ENCODE data around the gene NACA2.
"Not testable (repeated sequence)": the region's sequence is repeated elsewhere in the genome, so short reads cannot be mapped to it uniquely, and the experiment has no call there.

NACA2 gene

GRCh38 chr17:61556224-61557188 lies 34.5 kb downstream of the NACA2 start:
- Histone ChIP-seq H3K79me2 (ENCODE audit: insufficient read depth, low read length) (no peaks in the 10 kb centered on the region), H3K27ac (ENCODE audit: low read length) (no peak overlapping the region), H3K9me3 (ENCODE audit: insufficient read depth, low read length, severe bottlenecking) (no peaks in the 10 kb centered on the region), H3K27me3 (ENCODE audit: insufficient read depth, low read length, poor library complexity) (no peaks in the 10 kb centered on the region), H3K4me3 (ENCODE audit: low read depth in 1 of 2, low read length in 2 of 2) (no peak overlapping the region), H3K4me2 (ENCODE audit: insufficient read depth, low read length) (peak overlapping the region; percentile 39), H3K4me1 (ENCODE audit: insufficient read depth, low read length) (peaks cover 33% of the 10 kb centered on the region), H4K20me1 (ENCODE audit: insufficient read depth, low read length) (0 out of 2 replicates have a peak, but pooled peaks cover 4% of the 10 kb centered on the region), H3K9ac (ENCODE audit: low read depth, low read length) (no peak overlapping the region), H2AFZ (ENCODE audit: low read depth, low read length) (no peak overlapping the region), H3K36me3 (ENCODE audit: insufficient read depth, low read length) (no peaks in the 10 kb centered on the region)
- TF ChIP-seq CTCF (IDR thresholded peaks at IDR 0.05; ENCODE audit: borderline replicate concordance, extremely low read depth, low read length, poor library complexity, severe bottlenecking) (no peak), EZH2 (IDR thresholded peaks at IDR 0.05; ENCODE audit: borderline replicate concordance, low read depth, low read length, severe bottlenecking) (no peak)
- ATAC-seq (ENCODE audit: insufficient read depth, low read depth) (no peak), DNase-seq (no peak)

GRCh38 chr17:61555127-61555566 lies 35.9 kb downstream of the NACA2 start:
- DNase-seq (peak; percentile 51), ATAC-seq (ENCODE audit: insufficient read depth, low read depth) (peak; percentile 80)
- Histone ChIP-seq H3K36me3 (ENCODE audit: insufficient read depth, low read length) (no peaks in the 10 kb centered on the region), H3K9me3 (ENCODE audit: insufficient read depth, low read length, severe bottlenecking) (no peaks in the 10 kb centered on the region), H4K20me1 (ENCODE audit: insufficient read depth, low read length) (0 out of 2 replicates have a peak, but pooled peaks cover 4% of the 10 kb centered on the region), H3K79me2 (ENCODE audit: insufficient read depth, low read length) (no peaks in the 10 kb centered on the region), H3K4me2 (ENCODE audit: insufficient read depth, low read length) (peak overlapping the region; percentile 49; the same call in 1 of the 2 replicates), H3K4me3 (ENCODE audit: low read depth in 1 of 2, low read length in 2 of 2) (no peak overlapping the region), H3K27ac (ENCODE audit: low read length) (peak overlapping the region; percentile 35; the same call in 1 of the 2 replicates), H3K27me3 (ENCODE audit: insufficient read depth, low read length, poor library complexity) (peaks cover 2% of the 10 kb centered on the region), H2AFZ (ENCODE audit: low read depth, low read length) (no peak overlapping the region), H3K4me1 (ENCODE audit: insufficient read depth, low read length) (peaks cover 33% of the 10 kb centered on the region), H3K9ac (ENCODE audit: low read depth, low read length) (no peak overlapping the region)
- TF ChIP-seq EZH2 (IDR thresholded peaks at IDR 0.05; ENCODE audit: borderline replicate concordance, low read depth, low read length, severe bottlenecking) (no peak), CTCF (IDR thresholded peaks at IDR 0.05; ENCODE audit: borderline replicate concordance, extremely low read depth, low read length, poor library complexity, severe bottlenecking) (no peak)

DNA sequence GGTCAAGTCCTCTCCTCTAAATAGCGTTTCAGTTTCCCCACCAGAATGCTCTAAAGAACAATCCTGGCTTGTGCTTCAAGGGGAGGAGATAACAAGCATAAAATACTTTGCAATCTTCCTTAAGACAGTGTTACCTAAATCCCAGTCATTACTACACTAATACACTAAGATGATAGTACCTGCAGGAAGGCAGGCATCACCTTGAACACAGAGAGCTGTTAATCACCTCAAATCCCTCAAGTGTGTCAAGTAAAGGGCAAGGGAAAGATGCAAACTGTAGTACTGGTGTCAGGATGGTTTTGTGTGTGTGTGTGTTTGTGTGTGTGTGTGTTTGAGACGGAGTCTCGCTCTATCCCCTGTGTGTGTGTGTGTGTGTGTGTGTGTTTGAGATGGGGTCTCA lies 36.8 kb downstream of the NACA2 start:
- H4K20me1 ChIP-seq (ENCODE audit: insufficient read depth, low read length), result 0 out of 2 replicates have a peak, but pooled peaks cover 4% of the 10 kb centered on the region
- H3K9me3 ChIP-seq (ENCODE audit: insufficient read depth, low read length, severe bottlenecking), result no peaks in the 10 kb centered on the region
- TF ChIP-seq EZH2 (IDR thresholded peaks at IDR 0.05; ENCODE audit: borderline replicate concordance, low read depth, low read length, severe bottlenecking) (no peak), CTCF (IDR thresholded peaks at IDR 0.05; ENCODE audit: borderline replicate concordance, extremely low read depth, low read length, poor library complexity, severe bottlenecking) (no peak)
- no peaks in the 10 kb centered on the region for H3K79me2 ChIP-seq (ENCODE audit: insufficient read depth, low read length)
- no peak overlapping the region for H3K4me3 ChIP-seq (ENCODE audit: low read depth in 1 of 2, low read length in 2 of 2)
- no peak for DNase-seq
- no peak overlapping the region for H3K4me2 ChIP-seq (ENCODE audit: insufficient read depth, low read length)
- ATAC-seq (ENCODE audit: insufficient read depth, low read depth), result no peak
- H3K9ac ChIP-seq (ENCODE audit: low read depth, low read length), result no peak overlapping the region
- no peak overlapping the region for H3K27ac ChIP-seq (ENCODE audit: low read length)
- no peak overlapping the region for H2AFZ ChIP-seq (ENCODE audit: low read depth, low read length)
- H3K4me1 ChIP-seq (ENCODE audit: insufficient read depth, low read length), result peaks cover 33% of the 10 kb centered on the region
- H3K27me3 ChIP-seq (ENCODE audit: insufficient read depth, low read length, poor library complexity), result peaks cover 5% of the 10 kb centered on the region
- H3K36me3 ChIP-seq (ENCODE audit: insufficient read depth, low read length), result no peaks in the 10 kb centered on the region

DNA sequence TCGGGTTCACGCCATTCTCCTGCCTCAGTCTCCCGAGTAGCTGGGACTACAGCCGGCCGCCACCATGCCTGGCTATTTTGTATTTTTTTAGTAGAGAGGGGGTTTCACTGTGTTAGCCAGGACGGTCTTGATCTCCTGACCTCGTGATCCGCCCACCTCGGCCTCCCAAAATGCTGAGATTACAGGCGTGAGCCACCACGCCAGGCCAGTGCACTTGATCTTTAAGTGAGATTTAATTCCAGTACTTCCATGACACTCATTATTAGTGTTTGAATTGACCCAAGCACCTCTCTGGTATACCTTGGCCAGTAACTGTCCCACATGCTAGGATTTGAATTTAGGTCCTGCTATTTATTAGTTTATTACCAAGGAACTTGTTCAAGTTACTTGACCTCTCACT lies 38.5 kb downstream of the NACA2 start:
- not testable (repeated sequence) for H3K9me3 ChIP-seq (ENCODE audit: insufficient read depth, low read length, severe bottlenecking); DNase-seq; ATAC-seq (ENCODE audit: insufficient read depth, low read depth); H3K4me3 ChIP-seq (ENCODE audit: low read depth in 1 of 2, low read length in 2 of 2); H3K79me2 ChIP-seq (ENCODE audit: insufficient read depth, low read length); H4K20me1 ChIP-seq (ENCODE audit: insufficient read depth, low read length); H3K36me3 ChIP-seq (ENCODE audit: insufficient read depth, low read length); H3K27ac ChIP-seq (ENCODE audit: low read length); H3K27me3 ChIP-seq (ENCODE audit: insufficient read depth, low read length, poor library complexity); H3K9ac ChIP-seq (ENCODE audit: low read depth, low read length); H2AFZ ChIP-seq (ENCODE audit: low read depth, low read length); H3K4me2 ChIP-seq (ENCODE audit: insufficient read depth, low read length)
- peaks cover 33% of the 10 kb centered on the region for H3K4me1 ChIP-seq (ENCODE audit: insufficient read depth, low read length)

All from DND-41 (cell line).